COLO668 (cell line): ENCODE results near the gene VAV1.
A peak's percentile ranks its signal among the peaks of the same experiment; 100 is the strongest.
"Not testable (repeated sequence)": the region's sequence is repeated elsewhere in the genome, so short reads cannot be mapped to it uniquely, and the experiment has no call there.

Experiments used
- DNase-seq: peaks from one replicate; lab custom pipeline; 2025; ENCODE audit not compliant: unreplicated experiment; lab: John Stamatoyannopoulos, UW

VAV1 gene

DNA sequence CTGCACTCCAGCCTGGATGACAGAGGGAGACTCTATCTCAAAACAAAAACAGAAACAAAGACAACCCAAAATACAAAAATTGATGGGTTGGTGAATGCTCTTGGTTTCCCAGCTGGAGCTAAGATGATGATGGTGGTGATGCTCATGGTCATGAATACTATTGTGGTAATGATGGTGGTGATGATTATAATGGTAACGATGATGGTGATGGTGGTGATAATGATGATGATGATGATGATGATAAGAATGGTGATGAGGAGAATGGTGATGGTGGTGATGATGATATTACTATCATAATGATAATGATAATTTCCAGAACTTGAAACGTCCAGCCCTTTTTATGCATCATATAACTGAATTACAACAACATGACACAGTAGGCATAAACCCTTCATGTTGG lies 40.1 kb downstream of the VAV1 start:
- no peak for DNase-seq

DNA sequence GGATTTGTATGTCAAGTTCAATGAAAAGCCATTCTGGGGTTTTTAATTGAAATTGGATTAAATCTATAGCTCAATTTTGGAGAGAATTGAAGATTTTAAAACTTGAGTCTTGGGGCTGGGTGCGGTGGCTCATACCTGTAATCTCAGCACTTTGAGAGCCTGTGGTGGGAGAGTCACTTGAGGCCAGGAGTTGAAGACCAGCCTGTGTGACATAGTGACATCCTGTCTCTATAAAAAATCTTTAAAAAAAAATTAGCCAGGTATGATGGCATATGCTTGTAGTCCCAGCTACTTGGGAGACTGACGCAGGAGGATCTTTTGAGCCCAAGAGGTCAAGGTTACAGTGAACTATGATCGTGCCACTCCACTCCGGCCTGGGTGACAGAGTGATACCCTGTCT lies 41.2 kb downstream of the VAV1 start:
- DNase-seq, result no peak

DNA sequence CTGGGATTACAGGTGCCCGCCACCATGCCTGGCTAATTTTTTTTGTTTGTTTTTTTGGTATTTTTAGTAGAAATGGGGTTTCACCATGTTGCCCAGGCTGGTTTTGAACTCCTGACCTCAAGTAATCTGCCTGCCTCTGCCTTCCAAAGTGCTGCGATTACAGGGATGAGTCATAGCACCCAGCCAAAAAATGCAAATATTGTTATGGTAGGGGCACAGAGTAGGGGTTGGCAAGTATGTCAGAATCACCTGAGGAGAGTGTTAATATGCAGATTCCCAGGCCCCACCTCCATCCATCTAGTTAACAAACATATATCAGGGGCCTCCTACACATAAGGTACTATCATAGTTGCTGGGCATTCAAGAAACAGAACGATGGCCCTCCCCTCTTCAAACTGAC lies 44.7 kb downstream of the VAV1 start:
- no peak for DNase-seq

DNA sequence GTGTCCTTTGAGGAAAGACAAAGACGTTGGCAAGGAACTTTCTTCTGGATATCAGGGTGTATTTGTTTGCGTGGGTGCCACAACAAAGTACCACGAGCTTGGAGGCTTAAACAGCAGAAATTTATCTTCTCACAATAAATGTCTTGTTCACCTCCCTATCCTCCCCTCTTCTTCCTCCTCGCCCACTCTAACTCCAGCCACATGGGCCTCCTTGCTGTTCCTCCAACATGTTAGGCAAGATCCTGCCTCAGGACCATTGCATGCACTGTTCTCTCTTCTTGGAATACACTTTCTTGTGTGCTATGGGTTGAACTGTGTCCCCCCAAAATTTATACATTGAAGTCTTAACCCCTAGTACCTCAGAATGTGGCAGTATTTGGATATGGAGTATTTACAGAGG lies 45.7 kb downstream of the VAV1 start:
- DNase-seq, result no peak

DNA sequence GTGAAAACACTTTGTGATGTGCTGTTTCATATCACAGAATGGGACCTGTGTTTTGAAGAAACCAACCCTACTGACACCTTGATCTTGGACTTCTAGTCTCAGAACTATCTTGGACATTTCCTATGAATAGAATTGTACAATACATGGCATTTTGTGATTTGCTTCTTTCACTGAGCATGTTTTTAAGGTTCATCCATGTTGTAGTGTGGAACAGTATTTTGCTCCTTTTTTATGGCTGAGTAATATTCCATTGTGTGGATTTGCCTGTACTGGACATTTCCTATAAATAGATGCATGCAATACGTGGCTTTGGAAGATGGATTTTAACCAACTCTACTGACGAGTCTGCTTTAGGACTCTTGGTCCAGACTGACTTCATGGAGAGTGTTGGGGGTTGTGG lies 46.8 kb downstream of the VAV1 start:
- DNase-seq, result no peak

DNA sequence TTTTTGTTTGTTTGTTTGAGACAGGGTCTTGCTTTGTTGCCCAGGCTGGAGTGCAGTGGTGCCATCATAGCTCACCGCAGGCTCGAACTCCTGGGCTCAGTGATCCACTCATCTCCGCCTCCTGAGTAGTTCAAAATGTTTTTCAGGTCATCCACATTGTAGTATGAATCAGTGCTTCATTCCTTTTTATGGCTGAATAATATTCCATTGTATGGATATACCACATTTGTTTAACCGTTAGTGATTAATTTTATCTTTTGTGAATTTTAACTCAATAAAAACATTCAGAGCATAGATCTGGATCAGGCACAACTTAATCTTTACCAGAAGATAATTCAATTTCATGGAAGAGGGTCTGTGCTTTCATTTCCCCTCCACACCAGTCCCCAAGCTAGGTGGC lies 47.7 kb downstream of the VAV1 start:
- DNase-seq, result no peak

DNA sequence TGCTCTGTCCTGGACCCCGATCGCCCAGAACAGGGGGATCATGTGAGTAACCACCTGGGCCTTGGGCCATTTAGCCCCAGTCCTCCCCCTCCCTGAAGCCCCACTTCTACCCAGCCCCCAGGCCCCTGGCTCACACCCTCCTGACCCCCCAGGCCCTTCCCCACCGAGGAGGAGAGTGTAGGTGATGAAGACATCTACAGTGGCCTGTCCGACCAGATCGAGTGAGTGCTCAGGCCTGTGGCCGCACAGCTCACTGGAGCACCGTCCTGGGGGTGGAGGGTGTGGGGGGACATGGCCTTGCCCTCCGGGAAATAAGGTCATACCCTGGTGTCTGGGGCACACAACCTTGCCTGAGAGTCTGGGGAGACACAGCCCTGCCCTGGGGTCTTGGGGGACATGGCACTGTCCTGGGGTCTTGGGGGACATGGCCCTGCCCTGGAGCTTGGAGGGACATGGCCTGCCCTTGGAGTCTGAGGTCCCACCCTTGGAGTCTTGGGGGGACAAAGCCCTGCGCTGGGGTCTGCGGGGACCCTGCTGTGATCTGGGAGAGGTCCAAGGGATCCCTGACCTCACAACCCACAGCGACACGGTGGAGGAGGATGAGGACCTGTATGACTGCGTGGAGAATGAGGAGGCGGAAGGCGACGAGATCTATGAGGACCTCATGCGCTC lies 49.3 kb downstream of the VAV1 start:
- DNase-seq, result no peak

DNA sequence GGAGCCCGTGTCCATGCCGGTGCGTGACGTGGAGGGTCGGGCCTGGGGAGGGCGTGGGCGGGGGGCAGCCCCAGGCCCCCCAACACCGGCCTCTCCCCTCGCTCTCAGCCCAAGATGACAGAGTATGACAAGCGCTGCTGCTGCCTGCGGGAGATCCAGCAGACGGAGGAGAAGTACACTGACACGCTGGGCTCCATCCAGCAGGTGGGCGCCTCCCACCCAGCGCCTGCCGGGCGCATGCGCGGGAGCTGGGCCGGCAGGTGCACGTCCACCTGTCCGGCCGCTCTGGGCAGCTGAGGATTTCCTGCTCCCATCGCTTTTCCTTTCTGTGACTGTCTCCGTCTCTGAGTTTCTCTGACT lies 49.8 kb downstream of the VAV1 start:
- peak; percentile 41 for DNase-seq

DNA sequence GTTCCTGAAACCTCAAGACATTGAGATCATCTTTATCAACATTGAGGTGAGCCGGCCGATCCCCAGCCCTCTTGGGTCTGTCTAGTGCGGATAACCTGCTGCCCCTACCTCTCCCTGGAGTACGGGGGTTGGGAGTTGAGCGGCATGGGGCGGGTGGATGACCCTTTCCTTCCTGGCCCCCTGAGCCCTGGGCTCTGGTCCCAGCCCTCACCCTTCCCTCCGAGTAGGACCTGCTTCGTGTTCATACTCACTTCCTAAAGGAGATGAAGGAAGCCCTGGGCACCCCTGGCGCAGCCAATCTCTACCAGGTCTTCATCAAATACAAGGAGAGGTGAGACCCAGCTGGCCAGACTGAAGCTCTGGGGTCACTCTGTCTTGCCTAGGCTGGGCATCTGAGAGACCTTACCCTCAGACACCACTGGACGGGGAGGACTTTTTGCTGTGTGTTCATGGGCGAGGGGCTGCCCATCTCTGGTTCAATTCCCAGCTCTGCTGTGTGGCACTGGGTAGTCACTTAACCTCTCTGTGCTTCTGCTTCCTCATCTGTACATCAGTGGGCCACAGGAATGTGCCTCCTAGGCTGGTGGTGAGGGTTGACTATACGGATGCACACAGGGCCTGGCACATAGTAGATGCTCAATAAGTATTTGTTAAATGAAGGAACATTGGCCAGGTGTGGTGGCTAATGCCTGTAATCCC lies 52.7 kb downstream of the VAV1 start:
- DNase-seq, result no peak

DNA sequence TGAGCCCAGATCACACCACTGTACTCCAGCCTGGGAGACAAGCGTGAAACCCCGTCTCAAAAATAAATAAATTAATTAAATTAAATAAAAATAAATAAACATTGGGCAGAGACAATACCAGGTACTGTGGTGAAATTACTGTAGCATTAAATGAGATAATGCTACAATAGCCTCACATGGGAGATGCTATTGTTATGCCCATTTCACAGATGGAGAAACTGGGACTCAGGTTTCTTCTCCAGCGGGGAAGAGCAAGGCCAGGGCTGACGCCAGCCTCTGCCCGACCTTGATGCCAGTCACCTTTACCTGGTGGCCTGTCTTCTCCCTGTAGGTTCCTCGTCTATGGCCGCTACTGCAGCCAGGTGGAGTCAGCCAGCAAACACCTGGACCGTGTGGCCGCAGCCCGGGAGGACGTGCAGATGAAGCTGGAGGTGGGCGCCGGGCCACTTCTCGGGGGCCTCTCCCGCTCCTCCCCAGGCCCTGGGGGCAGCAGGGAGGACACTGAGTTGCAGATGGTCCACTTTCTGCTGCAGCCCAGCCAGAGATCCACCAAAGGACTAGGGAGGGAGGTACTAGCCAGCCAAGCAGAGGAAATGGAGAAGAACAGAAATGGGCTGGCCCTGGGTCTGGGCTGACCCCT lies 53.9 kb downstream of the VAV1 start:
- DNase-seq, result no peak

DNA sequence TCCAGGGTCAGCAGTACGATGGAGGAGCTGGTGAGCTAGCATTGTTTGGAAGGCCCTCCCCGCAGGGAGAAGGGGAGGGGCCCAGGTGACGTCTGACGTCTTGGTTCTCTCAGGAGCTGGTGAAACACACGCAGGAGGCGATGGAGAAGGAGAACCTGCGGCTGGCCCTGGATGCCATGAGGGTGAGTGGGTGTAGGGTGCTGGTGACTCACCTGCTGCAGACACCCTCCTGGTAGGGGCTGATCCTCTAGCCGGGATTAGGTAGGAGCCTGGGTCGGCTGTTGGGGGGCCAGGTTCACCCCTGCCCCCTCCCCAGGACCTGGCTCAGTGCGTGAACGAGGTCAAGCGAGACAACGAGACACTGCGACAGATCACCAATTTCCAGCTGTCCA lies 55.8 kb downstream of the VAV1 start:
- DNase-seq, result no peak

DNA sequence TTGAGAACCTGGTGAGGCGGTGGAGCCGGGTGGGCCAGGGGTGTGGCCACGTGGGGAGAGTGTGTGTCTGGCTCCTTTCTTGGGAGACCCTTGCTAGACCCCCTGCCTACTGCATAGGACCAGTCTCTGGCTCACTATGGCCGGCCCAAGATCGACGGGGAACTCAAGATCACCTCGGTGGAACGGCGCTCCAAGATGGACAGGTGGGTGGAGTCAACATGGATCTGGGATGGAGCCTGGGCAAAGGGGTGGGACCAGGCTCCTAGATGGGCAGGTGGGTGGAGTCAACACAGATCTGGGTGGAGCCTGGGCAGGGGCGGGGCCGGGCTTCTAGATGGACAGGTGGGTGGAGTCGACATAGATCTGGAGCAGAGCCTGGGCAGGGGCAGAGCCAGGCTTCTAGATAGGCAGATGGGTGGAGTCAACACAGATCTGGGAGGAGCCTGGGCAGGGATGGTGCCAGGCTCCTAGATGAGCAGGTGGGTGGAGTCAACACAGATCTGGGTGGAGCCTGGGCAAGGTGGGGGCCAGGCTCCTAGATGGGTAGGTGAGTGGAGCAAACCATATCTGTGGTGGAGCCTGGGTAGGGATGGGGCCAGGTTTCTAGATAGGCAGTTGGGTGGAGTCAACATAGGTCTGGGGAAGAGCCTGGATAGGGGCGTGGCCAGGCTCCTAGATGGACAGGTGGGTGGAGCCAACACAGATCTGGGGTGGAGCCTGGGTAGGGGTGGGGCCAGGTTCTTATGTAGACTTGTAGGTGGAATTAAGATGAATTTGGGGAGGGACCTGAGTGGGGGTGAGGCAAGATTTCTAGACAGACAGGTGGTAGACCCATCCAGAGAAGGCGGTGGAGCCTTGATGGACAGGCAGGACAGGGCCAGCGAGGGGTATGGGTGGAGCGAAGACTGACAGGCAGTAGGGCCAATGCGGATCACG lies 56.5 kb downstream of the VAV1 start:
- DNase-seq, result no peak

DNA sequence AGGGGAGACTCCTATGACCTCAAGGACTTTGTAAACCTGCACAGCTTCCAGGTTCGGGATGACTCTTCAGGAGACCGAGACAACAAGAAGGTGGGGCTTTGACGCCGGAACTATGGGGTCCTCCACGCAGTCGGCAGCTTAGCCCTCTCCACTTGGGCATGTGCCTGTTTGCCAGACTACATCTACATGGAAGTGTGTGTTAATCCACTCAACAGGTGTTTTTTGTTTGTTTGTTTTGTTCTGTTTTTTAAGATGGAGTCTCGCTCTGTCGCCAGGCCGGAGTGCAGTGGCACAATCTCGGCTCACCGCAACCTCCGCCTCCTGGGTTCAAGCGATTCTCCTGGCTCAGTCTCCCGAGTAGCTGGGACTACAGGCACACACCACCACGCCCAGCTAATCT lies 57.3 kb downstream of the VAV1 start:
- not testable (repeated sequence) for DNase-seq

DNA sequence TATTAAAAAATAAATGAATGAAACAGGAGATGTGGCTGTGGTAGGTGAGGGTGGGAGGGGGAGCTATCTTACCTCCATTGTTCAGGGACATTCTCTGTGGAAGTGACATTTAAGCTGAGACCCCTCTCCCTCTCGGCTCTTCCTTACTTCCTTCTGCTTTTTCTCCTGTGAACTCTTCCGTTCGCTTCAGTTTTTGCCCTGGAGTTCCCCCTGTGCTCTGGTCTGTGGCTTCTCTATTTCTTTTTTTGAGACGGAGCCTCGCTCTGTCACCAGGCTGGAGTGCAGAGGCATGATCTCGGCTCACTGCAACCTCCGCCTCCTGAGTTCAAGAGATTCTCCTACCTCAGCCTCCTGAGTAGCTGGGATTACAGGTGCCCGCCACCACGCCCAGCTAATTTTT lies 58.6 kb downstream of the VAV1 start:
- not testable (repeated sequence) for DNase-seq

DNA sequence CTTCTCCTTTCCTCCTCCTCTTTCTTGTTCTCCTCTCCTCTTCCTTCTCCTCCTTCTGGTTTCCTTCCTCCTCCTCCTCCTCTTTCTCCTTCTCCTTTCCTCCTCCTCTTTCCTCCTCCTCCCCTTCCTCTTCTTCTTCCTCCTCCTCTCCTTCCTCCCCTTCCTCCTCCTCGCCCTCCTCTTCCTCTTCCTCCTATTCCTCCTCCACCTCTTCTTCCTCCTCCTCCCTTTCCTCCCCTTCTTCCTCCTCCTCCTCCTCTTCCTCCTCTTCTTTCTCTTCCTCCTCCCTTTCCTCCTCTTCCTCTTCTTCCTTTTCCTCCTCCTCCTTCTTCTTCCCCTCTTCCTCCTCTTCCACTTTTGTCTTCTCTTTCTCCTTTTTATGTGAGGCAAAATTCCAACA lies 59.9 kb downstream of the VAV1 start:
- no peak for DNase-seq

DNA sequence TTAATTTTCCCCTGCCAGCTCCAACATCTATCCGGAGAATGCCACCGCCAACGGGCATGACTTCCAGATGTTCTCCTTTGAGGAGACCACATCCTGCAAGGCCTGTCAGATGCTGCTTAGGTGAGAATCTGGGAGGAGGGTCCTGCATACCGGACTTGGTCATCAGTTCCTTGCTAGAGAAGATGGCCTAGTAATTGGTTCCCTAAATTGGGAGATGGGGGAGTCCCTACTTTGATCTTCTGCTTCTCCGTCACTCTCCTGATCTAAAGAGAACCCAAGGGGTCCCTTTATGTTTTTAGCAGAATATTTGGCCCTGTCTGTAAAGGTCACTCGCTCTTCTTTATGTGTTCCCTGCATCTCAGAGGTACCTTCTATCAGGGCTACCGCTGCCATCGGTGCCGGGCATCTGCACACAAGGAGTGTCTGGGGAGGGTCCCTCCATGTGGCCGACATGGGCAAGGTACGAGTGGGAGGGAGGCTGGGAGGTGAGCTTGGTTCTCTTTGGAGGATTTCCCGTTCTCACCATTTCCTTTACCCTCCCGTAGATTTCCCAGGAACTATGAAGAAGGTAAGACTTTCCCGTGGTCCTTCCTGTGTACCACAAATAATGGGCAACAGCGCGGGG lies 60.8 kb downstream of the VAV1 start:
- DNase-seq, result no peak

DNA sequence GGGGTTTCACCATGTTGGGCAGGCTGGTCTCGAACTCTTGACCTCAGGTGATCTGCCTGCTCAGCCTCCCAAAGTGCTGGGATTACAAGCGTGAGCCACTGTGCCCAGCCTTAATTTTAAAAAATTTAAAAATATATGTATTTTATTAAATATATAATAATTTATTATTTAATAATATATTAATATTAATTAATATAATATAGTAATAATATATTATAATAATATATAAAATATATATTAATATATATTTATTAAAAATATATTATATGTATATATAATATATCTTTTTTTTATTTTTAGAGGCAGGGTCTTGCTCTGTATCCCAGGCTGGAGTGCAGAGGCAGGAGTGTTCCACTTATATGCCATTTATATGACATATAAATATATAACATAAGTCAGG lies 61.9 kb downstream of the VAV1 start:
- no peak for DNase-seq

DNA sequence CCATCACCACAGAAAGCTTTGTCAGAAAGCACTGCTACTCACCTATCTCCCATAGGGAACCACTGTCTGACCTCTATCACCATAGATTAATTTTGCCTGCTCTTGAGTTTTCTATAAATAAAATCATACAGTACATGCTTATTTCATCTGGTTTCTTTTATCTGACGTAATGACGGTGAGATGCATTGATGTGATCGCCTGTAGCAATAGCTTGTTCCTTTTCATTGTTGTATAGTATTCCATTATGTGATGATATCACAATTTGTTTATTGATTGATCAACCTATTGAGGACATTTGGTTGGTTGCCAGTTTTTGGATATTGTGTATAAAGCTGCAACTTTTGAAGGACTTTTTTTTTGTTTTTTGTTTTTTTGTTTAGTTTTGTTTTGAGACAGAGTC lies 63.0 kb downstream of the VAV1 start:
- DNase-seq, result no peak

DNA sequence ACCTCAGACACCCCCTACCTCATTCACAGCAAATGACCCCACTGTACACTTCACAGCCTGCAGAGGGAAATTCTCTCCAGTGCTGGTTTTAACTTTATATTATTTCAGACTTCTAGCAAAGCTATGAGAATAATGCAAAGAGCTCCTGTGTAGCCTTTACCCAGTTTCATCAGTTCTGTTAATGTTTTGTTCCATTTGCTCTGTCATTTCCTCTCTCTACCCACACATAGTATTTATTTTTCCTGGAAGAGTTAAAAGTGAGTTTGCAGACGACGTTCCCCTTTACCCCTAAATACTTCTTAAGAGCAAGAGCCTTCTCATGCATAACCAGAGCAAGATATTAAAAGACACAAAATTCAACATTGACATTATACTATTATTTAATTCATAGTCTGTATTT lies 65.0 kb downstream of the VAV1 start:
- no peak for DNase-seq

DNA sequence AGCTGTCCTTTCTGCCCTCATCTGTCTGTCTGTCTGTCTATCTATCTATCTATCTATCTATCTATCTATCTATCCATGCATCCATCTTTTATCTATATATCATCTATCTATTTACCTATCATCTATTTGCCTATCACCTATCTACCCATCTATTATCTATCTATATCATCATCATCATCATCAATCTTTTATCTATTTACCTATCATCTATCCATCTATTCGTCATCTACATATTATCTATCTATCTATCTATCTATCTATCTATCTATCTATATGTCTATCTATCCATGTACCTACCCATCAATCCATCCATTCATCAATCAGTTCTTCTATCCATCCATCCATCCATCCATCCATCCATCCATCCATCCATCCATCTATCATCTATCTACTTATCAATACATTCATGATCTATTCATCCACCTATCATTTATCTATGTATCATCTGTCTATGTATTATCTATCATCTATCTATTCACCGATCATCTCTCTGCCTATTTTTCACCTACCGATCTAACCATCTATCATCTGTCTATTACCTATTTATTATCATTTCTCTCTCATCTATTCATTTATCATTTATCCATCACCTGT lies 65.7 kb downstream of the VAV1 start:
- DNase-seq, result no peak
